K562 (cell line): Measurements from ENCODE around the gene SPPL2C. TPM values are rescaled to one million over a fixed set of nuclear protein-coding genes. Genes with fewer than 3 reads are reported as not detected.

ENCODE experiments used
- CREBBP ChIP-seq: IDR thresholded peaks from one replicate; pipeline ENCODE4 v1.6.1; 2012; ENCODE audit warnings: low read depth, mild to moderate bottlenecking, control low read depth, inconsistent platforms, low read length
- FOS ChIP-seq: IDR thresholded peaks from 3 replicates; pipeline ENCODE4 v1.6.1; 2011; ENCODE audit not compliant: insufficient read length; ENCODE audit errors: extremely low read depth
- FOXA3 ChIP-seq, 2 experiments: fragments of 450-650 bp in 1 of 2; sonication (generic) in 1 of 2; formaldehyde crosslinking; IDR thresholded peaks in 1 of 2; conservative IDR thresholded peaks in 1 of 2; 2 replicates each; pipeline versions ENCODE4 v1.4.0 to v1.8.0; 2020 to 2022; ENCODE audit warnings: mild to moderate bottlenecking in 2 of 2, missing genetic modification reagents in 1 of 2
- FOXP4 ChIP-seq: sonication (generic); formaldehyde crosslinking; IDR thresholded peaks from 2 replicates; pipeline ENCODE4 v1.8.0; 2022; ENCODE audit warnings: mild to moderate bottlenecking, missing genetic modification reagents, borderline replicate concordance
- HINFP ChIP-seq: fragments of 450-650 bp; conservative IDR thresholded peaks from 2 replicates; pipeline ENCODE4 v1.6.1; 2016; ENCODE audit warnings: missing genetic modification characterization, low read depth, mild to moderate bottlenecking, control low read depth, missing compliant biosample characterization
- HMBOX1 ChIP-seq: sonication (generic); IDR thresholded peaks from 2 replicates; pipeline ENCODE4 v1.6.1; 2016
- HMGN3 ChIP-seq: IDR thresholded peaks from 2 replicates; pipeline ENCODE4 v1.6.1; 2011; ENCODE audit warnings: borderline replicate concordance, low read depth, mild to moderate bottlenecking, mixed read lengths, low read length; ENCODE audit not compliant: insufficient read length; ENCODE audit errors: extremely low read depth
- HNRNPH1 ChIP-seq: fragments of 200-400 bp; formaldehyde crosslinking; optimal IDR thresholded peaks from 2 replicates; pipeline ENCODE3; 2017; ENCODE audit warnings: low read depth, mild to moderate bottlenecking, low read length, moderate library complexity
- SRSF1 ChIP-seq: fragments of 200-400 bp; formaldehyde crosslinking; IDR thresholded peaks from 2 replicates; pipeline ENCODE4 v1.6.1; 2017; ENCODE audit warnings: mild to moderate bottlenecking, low read depth, low read length, moderate library complexity
- ZBTB17 ChIP-seq: fragments of 450-650 bp; formaldehyde crosslinking; IDR thresholded peaks from 2 replicates; pipeline ENCODE4 v1.4.0; 2020; ENCODE audit warnings: mild to moderate bottlenecking
- ZMIZ1 ChIP-seq, 2 experiments: fragments of 150-350 bp in 1 of 2; IDR thresholded peaks; 2 replicates each; pipeline ENCODE4 v1.6.1; 2012 to 2016; ENCODE audit warnings: low read depth in 2 of 2, low read length in 2 of 2, mild to moderate bottlenecking in 1 of 2, moderate library complexity in 1 of 2
- ZNF280A ChIP-seq: fragments of 450-650 bp; IDR thresholded peaks from 2 replicates; pipeline ENCODE4 v1.6.1; 2018; ENCODE audit warnings: mild to moderate bottlenecking, low read depth; ENCODE audit not compliant: partially characterized antibody
- ZNF347 ChIP-seq: fragments of 450-650 bp; formaldehyde crosslinking; IDR thresholded peaks from 2 replicates; pipeline ENCODE4 v1.4.0; 2020; ENCODE audit warnings: low read depth, mild to moderate bottlenecking, moderate library complexity
- ZNF655 ChIP-seq: fragments of 250-450 bp; sonication (Bioruptor Pico); IDR thresholded peaks from 2 replicates; pipeline ENCODE4 v1.5.0; 2021
- polyA plus RNA-seq, 8 experiments: library from polyadenylated mRNA; depleted of rRNA in 4 of 8; stranded (reverse) in 5 of 8; unstranded in 3 of 8; fragments of >200 nt; fragmentation: Nextera tagmentation in 2 of 8; fragmentation: Illumina TruSeq in 1 of 8; extraction: Ambion mirVana in 2 of 8; extraction: Trizol in 1 of 8; gene quantifications; 2 replicates each; pipeline versions ENCODE4 v1.2.1 to v1.2.3, GENCODE V29; 2011 to 2014; ENCODE audit warnings: inconsistent platforms in 1 of 8, missing spikeins in 1 of 8
- total RNA-seq, 7 experiments: library from RNA; depleted of rRNA in 6 of 7; stranded (reverse); fragments of >200 nt in 6 of 7; fragmentation: Illumina TruSeq in 2 of 7; extraction: Trizol in 2 of 7; gene quantifications; 2 replicates each; pipeline versions ENCODE4 v1.2.1 to v1.2.3, GENCODE V29; 2011 to 2021; ENCODE audit warnings: low replicate concordance in 1 of 7

Gene SPPL2C
- total and polyA plus RNA-seq, 9 of the 15 experiments (the other 6 are each of a cell fraction or from before 2014, with no cell fraction given) = not detected

- TF ChIP-seq HINFP (tag) (no peak), FOS (no peak), ZBTB17 (CRISPR knock-in tag) (no peak), ZNF655 (CRISPR knock-in tag) (no peak), SRSF1 (no peak), ZNF280A (no peak), ZNF347 (no peak), ZMIZ1 (IDR thresholded peaks at IDR 0.05; ENCODE audit: low read depth in 2 of 2, low read length in 2 of 2) (0 out of 4 replicates have a peak, but pooled peaks of 1 of the 2 experiments have one; percentile 23), FOXA3 (CRISPR knock-in tag; conservative IDR thresholded peaks at IDR 0.05 in 1 of 2, IDR thresholded peaks at IDR 0.05 in 1 of 2) (no peak), FOXP4 (CRISPR knock-in tag) (no peak), CREBBP (no peak), HMBOX1 (no peak), HMGN3 (peak; percentile 63), HNRNPH1 (no peak)
These were observed 49.5 kb downstream of the SPPL2C start, which contains the start of gene MAPT (continued) for GRCh38 chr17:45894022-45894784.
